HFF-Myc (cell line): ENCODE results near the gene DLGAP4.

Experiments used
- DNase-seq: peaks from one replicate; pipeline ENCODE4 v3.0.0-alpha.2; 2011; ENCODE audit warnings: low read depth; ENCODE audit errors: extremely low read depth
- H3K4me3 ChIP-seq: replicated peaks from 2 replicates; pipeline ENCODE4 v1.5.1; 2011; ENCODE audit warnings: low read depth, mild to moderate bottlenecking, control low read depth, low read length
- CTCF ChIP-seq: IDR thresholded peaks from 2 replicates; pipeline ENCODE4 v1.5.1; 2012; ENCODE audit warnings: mild to moderate bottlenecking, low read depth, low read length, control low read depth; ENCODE audit errors: missing control alignments

Gene DLGAP4

DNA sequence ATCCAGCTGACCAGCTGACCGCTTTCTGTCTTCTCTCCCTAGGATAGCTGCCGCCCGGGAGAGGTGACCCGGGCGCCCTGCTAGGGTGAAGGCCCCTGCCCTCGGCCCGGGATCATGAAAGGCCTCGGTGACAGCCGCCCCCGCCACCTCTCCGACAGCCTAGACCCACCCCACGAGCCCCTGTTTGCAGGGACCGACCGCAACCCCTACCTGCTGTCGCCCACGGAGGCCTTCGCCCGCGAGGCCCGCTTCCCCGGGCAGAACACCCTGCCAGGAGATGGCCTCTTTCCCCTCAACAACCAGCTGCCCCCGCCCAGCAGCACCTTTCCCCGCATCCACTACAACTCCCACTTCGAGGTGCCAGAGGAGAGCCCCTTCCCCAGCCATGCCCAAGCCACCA lies 125.5 kb downstream of the DLGAP4 start:
- no peak for DNase-seq
- H3K4me3 ChIP-seq: no peak overlapping the region
- TF ChIP-seq CTCF: no peak

- no peak overlapping the region for H3K4me3 ChIP-seq
- no peak for DNase-seq
- no peak for TF ChIP-seq CTCF
Measured at GRCh38 chr20:36432096-36432495, 126.0 kb downstream of the DLGAP4 start.

GRCh38 chr20:36434383-36434782 lies 128.2 kb downstream of the DLGAP4 start:
- no peak for DNase-seq
- no peak for TF ChIP-seq CTCF

DNA sequence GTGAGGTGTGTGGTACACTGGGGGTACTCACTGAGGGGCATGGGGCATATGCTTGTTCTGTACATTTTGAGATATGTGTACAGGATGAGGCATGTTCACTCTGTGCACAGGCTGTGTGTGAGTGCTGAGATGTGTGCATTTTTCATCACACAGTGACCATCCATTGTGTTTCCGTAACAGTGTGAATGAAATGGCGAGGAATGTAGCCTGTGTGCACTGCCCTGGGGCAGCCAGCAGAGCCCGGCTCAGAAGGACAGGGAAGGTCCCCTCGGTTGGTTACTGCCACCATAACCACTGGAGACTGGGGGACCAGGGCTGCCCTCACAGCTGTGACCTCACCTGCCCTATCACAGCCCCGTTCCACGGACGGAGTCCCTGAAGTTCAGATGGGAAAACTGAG lies 129.0 kb downstream of the DLGAP4 start:
- no peak overlapping the region for H3K4me3 ChIP-seq
- DNase-seq: no peak
- TF ChIP-seq CTCF: no peak

More at GRCh38 chr20:36434383-36434782, 128.2 kb downstream of the DLGAP4 start:
- H3K4me3 ChIP-seq: no peak overlapping the region

DNA sequence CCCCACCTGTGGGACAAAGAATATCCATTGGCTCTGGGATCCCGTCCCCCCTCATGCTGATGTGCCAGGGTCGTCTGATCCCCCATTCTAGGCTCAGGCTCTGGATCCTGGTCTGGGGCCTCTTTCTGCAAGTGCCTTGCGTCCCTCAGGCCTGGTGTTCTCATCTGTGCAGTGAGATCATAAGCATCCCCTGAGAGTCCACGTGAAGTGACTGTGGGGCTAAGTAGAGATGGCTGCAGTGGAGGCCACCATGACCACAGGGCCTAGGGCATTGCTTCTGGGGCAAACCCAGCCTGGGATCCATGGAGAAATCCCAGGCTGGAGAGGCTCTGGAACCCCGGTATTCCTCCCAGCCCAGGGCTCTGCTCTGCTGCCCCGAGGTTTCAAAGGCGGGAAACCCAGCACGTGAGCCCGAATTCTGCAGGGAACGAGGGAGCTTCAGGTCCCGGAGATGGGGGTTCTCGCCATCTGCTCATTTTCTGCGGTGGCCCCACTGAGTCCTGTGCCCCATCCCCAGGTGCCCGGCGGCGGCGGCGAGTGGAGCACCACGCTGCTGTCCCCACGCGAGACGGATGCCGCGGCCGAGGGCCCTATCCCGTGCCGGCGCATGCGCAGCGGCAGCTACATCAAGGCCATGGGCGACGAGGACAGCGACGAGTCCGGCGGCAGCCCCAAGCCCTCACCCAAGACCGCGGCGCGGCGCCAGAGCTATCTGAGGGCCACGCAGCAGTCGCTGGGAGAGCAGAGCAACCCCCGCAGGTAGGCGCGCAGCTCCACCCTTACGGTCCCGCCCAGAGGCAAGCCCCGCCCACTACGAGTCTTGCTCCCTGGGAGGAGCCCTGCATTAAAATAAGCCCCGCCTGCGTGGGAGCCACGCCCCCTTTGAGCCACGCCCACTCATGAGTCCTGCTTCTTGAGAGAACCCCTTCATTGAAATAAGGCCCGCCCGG lies 129.7 kb downstream of the DLGAP4 start:
- DNase-seq: no peak
- peak overlapping the region; percentile 18 for H3K4me3 ChIP-seq
- no peak for TF ChIP-seq CTCF

- no peak overlapping the region for H3K4me3 ChIP-seq
- peak; percentile 90 for TF ChIP-seq CTCF
- DNase-seq: no peak
Measured at GRCh38 chr20:36439040-36439730, 133.0 kb downstream of the DLGAP4 start.
